Eye (tissue), 1 donor: ENCODE data around the gene RABL2B.

ENCODE experiments used
- DNase-seq: peaks from one replicate; pipeline ENCODE4 v3.0.0-alpha.2; 2015

Gene RABL2B

GRCh38 chr22:50737728-50738648 is 45.4 kb downstream of the RABL2B start, which contains the start of gene ACR:
ACR (plus strand) TSS chr22:50738204; CDS start chr22:50738236, 32 bp downstream.
- DNase-seq = no peak

GRCh38 chr22:50735739-50736030 is 47.8 kb downstream of the RABL2B start:
- DNase-seq = no peak

GRCh38 chr22:50734986-50735738 is 48.3 kb downstream of the RABL2B start:
- DNase-seq = no peak

- no peak for DNase-seq
Measured at GRCh38 chr22:50734343-50734771, 49.1 kb downstream of the RABL2B start.

GRCh38 chr22:50733521-50734342 is 49.7 kb downstream of the RABL2B start:
- DNase-seq = peak; percentile 24

- no peak for DNase-seq
Measured at GRCh38 chr22:50732681-50733080, 50.8 kb downstream of the RABL2B start.

GRCh38 chr22:50731811-50732624 is 51.4 kb downstream of the RABL2B start:
- peak; percentile 44 for DNase-seq

- no peak for DNase-seq
Measured at GRCh38 chr22:50730941-50731661, 52.3 kb downstream of the RABL2B start.

- no peak for DNase-seq
Measured at GRCh38 chr22:50730013-50730891, 53.2 kb downstream of the RABL2B start.

- no peak for DNase-seq
Measured at GRCh38 chr22:50729391-50730012, 53.9 kb downstream of the RABL2B start.

GRCh38 chr22:50728523-50728931 is 54.9 kb downstream of the RABL2B start:
- no peak for DNase-seq

GRCh38 chr22:50727678-50728522 is 55.5 kb downstream of the RABL2B start:
- no peak for DNase-seq

GRCh38 chr22:50726643-50727340 is 56.6 kb downstream of the RABL2B start:
- DNase-seq = no peak

- DNase-seq = no peak
Measured at GRCh38 chr22:50725597-50725996, 57.8 kb downstream of the RABL2B start.

GRCh38 chr22:50724616-50725015 is 58.8 kb downstream of the RABL2B start:
- no peak for DNase-seq

GRCh38 chr22:50723991-50724390 is 59.4 kb downstream of the RABL2B start:
- DNase-seq = no peak

- DNase-seq = no peak
Measured at GRCh38 chr22:50722716-50723428, 60.6 kb downstream of the RABL2B start.
